Measurements from ENCODE around the gene MYO1B. TPM values are rescaled to one million over a fixed set of nuclear protein-coding genes. Genes with fewer than 3 reads are reported as not detected.
A peak's percentile ranks its signal among the peaks of the same experiment; 100 is the strongest.

Gene MYO1B
- total RNA-seq, 1 donor from 2014 or later, result 51.0 TPM

DNA sequence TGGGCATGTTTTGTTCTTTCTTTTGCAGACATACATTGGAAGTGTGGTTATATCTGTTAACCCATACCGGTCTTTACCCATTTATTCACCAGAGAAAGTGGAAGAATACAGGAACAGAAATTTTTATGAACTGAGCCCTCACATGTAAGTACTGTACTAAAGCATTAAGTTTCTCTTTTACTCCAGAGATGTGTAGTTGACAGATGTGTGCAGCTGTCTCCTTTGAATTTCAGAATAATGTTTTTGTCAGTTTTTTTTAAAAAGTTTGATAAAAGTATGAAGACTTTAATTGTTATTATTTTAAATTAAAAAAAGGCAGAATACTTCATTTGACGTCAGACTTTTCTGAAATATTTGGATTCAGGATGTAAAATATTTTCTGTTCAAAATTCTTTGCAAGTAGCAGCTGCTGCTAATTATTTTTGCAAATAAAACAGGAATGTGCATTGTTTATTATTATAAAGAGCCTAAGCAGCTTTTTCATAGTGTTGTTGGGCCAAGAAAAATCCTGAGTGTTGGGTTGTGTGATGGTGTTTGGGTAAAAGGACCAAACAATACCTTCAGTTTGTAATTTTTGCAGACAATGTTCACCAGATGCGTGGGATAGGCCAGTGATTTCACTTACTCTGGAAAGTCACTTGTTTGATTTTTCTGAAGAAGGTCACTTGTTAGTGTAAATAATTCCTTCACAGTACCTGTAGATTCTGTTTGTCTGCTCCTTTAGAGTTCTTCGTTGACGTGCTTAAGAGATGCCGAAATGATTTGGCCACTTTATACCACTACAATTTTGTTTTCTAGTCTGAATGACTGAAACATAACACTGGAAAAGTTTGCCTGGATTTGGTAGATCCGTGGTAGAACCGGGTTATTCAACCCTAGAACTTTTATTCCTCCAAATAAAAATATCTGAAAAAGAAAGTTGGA lies 51.1 kb downstream of the MYO1B start:
- no peak for DNase-seq (ENCODE audit: low spot score)

GRCh38 chr2:191297033-191297432 lies 51.8 kb downstream of the MYO1B start:
- no peak for DNase-seq (ENCODE audit: low spot score)

DNA sequence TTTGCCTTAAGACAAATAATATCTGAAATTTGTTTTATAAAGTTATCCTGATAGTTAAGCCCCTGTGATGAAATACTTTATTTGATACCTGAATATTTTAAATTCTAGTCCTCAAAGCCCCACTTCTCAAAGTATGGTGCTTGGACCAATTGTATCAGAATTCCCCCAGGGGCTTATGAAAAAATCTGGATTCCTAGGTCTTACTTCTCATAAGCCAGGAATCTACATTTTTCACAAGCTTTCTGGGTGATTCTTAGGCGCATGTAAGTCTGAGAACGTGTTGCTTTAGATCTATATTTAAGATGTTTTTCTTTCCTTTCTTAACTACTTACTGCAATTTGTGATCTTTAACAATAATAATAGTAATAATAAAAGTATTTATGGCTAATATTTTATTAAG lies 53.1 kb downstream of the MYO1B start:
- DNase-seq (ENCODE audit: low spot score), result no peak

DNA sequence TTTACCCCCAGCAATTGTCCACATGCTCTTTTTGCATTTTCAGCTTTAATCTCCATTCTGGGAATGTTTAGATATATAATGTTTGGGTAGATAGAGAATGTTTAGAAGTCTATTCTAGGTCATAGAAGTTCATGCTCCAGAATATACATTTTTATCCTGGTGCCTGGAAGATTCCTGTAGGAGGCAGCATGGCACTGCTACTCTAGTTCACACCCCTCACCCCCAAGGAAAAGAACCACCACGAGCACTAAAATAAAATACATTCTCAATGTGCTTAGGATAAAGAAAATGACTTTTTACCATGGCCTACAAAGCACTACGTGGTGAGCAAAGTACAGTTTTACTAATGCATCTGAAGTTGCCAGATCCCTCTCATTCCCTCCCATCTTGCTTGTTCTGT lies 53.8 kb downstream of the MYO1B start:
- no peak for DNase-seq (ENCODE audit: low spot score)

DNA sequence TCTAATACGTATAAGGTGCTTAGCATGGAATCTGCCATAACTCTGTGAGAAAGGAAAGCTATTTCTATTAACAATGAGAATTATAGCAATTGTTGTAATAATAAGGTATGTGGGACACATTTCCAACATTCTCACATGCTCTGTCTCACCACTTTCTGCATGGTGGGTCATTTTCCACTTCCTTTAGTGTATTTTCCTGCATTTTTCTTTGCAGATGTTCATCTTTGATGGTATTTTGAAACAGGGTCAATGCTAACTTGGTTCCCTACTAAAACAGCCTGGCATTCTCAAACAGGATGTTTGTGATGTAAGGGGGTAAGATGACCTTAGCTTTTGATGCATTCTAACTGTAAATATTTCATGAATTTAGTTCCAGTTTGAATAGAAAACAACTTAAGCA lies 54.7 kb downstream of the MYO1B start:
- no peak for DNase-seq (ENCODE audit: low spot score)

GRCh38 chr2:191301971-191302370 lies 56.8 kb downstream of the MYO1B start:
- no peak for DNase-seq (ENCODE audit: low spot score)

DNA sequence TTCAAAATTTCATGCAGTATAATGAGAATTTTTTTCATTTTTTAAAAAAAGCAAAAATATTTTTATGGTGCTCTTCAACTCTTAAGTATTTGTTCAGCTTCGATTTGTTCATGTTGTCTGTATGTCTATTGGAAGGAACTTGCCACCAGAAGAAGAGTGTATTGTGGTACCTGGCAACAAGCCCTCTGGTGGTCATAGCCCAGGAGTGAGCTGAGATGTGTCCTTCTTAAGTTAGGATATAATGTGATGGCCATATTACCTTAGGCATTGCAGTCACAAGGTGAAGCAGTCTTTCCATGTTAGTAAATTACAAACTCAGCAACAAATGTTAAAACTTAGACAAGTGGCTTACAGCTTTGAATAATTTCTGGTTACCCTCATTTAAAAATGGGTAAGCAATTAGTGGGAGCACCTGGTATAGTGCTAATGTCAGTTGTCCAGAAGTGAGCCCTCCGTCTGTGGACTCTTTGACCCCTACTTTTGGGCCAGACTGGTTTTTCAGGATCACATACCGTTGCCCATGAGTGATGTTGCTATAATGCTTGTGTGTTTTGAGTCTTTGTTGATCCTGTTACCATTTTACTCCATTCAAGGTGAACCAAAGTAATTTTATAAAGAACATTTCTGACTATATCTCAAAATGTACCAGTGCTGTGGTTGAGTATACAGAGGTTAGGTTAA lies 57.4 kb downstream of the MYO1B start:
- no peak for DNase-seq (ENCODE audit: low spot score)

DNA sequence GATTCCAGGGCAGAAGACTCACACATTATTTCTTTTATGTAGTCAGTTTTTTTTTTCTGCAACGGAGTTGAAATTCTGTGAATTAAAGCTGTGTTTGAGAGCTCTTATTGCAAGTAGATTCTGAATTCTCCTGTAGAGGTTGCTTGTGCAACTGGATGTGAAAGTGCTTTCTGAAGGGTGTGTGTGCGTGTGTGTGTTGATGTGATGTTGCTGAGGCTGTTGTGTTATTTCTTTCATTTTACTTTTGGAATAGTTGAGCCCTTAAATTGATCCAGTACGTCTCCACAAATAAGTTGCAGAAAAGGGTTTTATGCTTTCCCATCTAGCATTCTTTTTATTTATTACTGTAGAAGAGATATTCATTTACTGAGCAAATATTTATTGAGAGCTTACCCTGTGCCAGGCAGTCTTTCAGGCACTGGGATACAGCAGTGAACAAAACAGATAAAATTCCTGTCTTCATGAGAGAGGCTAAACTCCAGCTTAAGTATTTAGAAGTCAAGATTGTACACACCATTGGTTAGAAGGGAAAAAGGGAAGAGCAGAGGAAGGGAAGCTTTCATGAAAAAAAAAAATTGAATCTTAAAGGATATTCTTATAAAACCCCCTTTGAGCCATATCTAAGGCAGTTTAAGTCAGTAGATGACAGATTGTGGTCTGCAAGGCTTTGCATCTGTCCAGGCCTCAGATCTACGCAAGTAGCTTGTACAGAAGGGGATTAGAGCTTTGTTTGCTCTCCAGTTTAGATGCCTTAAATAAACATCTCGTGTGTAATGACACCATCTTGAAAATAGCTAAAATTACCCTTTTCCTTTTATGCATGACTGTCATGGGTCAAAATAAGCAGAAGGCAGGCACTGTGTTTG lies 58.2 kb downstream of the MYO1B start:
- DNase-seq (ENCODE audit: low spot score), result peak; percentile 94

- DNase-seq (ENCODE audit: low spot score), result peak; percentile 77
These were observed 60.0 kb downstream of the MYO1B start for GRCh38 chr2:191304939-191305875.

DNA sequence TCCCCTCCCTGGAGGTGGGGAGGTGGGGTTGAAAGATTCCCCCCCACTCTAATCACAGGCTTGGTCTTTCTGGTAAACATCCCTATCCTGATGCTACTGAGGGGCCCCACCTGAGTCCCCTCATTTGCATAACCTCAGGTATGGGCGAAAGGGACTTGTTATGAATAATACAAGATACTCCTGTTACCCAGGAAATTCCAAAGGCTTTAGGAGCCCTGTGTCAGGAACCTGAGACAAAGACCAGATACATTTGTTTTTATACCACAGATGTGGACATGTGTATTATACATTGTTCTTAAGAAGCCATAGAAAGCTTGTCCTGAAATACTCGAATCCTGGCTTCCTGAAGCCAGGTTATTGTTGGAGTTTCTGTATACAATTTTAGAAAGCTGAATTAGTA lies 62.8 kb downstream of the MYO1B start:
- DNase-seq (ENCODE audit: low spot score), result no peak

DNA sequence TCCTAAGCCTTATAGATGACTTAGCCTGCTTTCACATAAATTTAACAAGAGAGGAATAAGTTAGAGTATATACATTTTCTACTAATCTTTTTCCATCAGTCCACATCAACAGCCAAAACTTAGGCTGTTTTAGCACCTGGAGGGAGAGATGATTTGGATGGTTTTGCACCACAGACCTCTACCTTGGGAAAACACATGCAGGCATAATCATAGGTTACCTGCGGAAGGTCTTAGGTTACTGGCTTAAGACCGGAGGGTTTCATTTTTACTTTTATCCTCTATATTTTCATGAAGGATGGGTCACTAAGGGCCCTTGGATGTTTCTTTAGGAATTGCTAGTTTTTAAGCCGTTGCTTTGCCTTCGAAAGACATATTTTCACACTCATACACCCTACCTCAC lies 66.0 kb downstream of the MYO1B start:
- no peak for DNase-seq (ENCODE audit: low spot score)

GRCh38 chr2:191311627-191312026 lies 66.4 kb downstream of the MYO1B start:
- no peak for DNase-seq (ENCODE audit: low spot score)

DNA sequence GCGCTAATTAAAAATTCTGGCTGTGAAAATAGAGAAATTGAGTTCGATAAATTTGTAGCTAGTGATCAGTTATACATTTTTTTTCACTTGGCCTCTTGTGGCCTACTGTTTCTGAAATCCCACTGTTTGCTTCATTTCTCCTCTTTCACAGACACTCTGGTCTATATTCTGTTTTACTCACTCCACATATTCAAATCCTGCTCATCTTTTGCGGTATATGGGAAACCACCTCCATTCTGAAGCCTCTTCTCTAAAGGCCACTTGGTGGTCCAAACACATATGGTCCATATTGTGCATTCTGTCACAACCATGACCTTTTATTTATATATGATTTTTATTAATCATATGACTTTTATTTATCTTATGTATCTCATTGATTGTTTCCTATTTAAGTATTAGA lies 67.0 kb downstream of the MYO1B start:
- DNase-seq (ENCODE audit: low spot score), result no peak

DNA sequence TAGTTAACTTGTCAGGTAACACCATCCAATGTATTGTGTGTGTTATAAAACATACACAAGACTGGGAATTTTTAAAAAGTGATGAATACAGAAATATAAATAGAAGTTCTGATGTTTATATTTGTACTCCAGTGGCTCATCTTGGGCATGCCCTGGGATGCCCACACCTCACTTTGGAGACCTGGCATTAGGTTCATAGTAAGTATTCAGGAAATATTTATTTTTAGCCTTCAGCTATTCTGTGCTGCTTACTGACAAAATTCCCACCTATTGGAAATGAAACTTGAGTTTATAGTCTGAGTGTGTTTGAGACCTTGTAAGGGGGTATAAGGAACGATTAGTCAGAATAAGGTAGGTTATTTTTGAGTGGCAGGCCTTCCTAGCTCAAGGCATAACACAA lies 67.5 kb downstream of the MYO1B start:
- no peak for DNase-seq (ENCODE audit: low spot score)

- no peak for DNase-seq (ENCODE audit: low spot score)
These were observed 69.6 kb downstream of the MYO1B start for GRCh38 chr2:191314697-191315364.

DNA sequence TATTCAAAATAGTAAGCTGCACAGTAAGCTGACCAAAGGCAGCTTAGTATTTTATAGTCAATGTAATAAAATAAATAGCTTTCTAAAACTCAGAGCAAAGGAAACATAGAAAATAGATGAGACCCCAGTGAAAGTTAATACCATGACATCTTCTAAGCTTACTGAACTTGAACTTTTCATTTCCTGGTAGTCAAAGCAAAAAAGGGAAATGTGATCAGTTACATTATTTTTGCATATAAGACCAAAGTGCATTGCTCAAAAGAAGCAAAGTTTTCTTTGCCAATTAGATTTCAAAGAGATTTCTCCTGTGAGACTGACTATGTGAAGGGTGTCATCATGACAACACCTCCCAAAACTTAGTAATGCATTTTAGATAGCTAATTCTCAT lies 70.2 kb downstream of the MYO1B start:
- no peak for DNase-seq (ENCODE audit: low spot score)

DNA sequence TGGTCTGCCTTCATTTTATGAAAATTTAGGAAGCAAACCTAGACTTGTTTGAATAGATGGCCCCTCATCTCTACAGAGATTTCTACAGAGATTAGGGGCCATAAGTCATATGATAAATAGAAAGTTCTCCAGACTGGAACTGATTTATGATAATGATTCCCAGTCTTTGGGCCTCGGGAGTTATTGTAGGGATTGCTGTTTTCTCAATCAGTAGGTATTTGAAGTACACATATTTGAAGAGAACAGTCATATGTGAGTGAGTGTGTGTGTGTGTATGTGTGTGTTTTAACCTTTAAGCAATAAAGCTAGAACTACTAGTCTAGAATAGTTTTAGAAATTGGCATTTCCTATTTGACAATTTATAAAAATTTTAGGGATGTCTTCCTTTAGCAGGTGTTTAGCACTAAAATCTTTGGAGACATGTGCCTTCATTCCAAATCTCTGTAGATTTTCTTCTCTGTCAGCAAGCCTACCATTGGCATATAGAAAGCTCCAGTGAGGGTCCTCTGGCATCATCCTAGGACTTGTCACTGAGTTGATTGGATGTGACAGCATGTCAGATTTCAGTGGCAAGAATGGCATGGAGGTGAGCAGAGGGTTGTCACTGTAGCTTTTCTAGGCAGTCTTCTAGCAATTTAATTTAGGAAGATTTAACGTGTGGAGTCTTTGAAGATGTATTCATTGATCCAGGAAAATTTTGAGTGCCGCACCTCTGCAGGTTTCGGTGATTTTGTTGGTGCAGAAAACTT lies 71.2 kb downstream of the MYO1B start:
- no peak for DNase-seq (ENCODE audit: low spot score)

GRCh38 chr2:191318037-191318728 lies 73.0 kb downstream of the MYO1B start:
- peak; percentile 71 for DNase-seq (ENCODE audit: low spot score)

DNA sequence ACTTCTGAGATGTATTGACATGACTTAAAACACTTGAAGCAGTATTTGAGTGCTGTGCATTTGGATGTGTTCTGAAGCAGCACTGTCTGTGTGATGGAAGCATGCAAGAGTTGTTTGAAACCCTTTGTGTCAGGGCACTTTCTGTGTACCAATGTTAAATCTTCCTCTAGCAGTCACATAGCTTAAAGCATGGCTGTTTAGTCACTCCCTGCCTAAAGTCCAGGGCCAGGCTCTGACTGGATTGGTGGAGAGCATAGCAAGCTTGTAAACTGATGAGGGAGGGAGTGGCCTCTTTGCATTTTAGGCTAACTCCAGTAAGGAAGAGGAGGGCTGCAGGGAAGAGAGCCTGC lies 73.5 kb downstream of the MYO1B start:
- DNase-seq (ENCODE audit: low spot score), result peak; percentile 88

Data from umbilical cord (tissue), 2 donors.